GM10266 (cell line): ENCODE results near the gene LMX1A.
A peak's percentile ranks its signal among the peaks of the same experiment; 100 is the strongest.

Experiments
- DNase-seq: peaks from one replicate; pipeline ENCODE4 v3.0.0; 2012; ENCODE audit errors: extremely low spot score
- TF ChIP-seq, protein P1 (sequence below): IDR thresholded peaks from 2 replicates; pipeline ENCODE4 v1.5.1; 2012; ENCODE audit warnings: mild to moderate bottlenecking, low read depth; ENCODE audit not compliant: control insufficient read depth, insufficient read depth; ENCODE audit errors: missing control alignments

LMX1A gene

DNA sequence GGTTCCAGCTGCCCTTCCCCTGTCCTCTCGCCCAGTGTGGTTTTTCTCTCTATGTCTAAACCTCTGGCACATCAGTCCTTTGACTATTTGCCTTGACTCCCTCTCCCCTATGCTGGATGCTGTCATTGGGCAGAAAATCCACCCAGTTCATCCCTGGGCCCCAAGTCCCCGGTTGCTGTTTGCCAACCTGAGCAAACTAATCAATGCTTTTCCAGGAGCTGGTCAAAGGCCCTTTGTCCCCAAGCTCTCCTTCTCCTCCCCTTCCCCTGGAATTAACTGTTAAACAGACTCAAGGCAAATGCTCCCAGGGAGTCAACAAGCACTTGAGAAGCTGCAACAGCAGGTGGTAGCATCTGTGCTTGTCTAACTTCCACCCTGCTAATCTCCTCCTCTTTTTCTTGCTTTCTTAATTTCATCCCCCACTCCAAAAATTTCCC lies 102.7 kb downstream of the LMX1A start:
- DNase-seq: no peak
- TF ChIP-seq, protein P1, sequence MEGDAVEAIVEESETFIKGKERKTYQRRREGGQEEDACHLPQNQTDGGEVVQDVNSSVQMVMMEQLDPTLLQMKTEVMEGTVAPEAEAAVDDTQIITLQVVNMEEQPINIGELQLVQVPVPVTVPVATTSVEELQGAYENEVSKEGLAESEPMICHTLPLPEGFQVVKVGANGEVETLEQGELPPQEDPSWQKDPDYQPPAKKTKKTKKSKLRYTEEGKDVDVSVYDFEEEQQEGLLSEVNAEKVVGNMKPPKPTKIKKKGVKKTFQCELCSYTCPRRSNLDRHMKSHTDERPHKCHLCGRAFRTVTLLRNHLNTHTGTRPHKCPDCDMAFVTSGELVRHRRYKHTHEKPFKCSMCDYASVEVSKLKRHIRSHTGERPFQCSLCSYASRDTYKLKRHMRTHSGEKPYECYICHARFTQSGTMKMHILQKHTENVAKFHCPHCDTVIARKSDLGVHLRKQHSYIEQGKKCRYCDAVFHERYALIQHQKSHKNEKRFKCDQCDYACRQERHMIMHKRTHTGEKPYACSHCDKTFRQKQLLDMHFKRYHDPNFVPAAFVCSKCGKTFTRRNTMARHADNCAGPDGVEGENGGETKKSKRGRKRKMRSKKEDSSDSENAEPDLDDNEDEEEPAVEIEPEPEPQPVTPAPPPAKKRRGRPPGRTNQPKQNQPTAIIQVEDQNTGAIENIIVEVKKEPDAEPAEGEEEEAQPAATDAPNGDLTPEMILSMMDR: no peak

DNA sequence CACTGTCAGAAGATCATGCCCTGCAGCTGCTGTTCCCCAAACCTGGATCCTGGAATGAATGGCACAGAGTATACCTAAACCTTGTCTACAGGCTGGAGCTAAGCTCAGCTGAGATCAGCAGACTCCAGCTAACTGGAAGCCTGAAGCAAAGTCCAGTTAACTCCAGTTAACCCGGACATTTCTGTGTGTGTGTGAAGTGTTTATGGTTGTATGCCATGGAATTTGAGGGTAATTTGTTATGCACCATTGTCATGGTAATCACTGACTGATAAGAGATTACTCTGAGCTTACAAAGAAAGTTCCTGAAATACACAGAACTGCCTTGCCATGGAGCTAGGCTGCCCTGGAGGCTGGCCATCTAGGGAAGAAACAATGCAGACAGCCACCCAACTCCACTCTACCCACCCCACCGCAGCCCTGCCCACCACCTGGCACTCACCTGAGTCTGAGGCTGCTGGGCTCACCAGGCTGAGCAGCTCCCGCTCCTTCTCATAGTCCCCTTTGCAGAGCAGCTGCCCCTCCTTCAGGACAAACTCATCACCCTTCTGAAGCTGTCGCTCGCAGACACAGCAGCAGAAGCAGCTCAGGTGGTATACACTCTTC lies 107.4 kb downstream of the LMX1A start:
- no peak for DNase-seq
- TF ChIP-seq, protein P1: no peak

DNA sequence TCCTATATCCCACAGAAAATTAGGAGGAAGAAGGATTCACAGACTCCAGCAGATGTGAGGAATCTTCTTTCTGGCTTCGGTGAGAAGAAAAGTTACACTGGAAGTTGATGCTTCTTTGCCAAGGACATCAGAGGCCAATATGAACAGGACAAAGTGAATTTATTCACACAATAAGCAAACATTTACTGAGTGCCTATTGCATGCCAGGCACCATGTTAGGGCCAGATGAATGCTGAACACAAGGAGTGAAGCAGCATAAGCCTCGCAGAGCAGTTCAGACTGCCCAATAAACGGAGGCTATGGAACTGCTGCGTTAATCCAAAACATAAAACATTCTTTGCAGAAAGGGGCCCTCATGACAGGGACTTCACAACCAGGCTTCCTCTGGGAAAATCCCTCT lies 114.6 kb downstream of the LMX1A start:
- TF ChIP-seq, protein P1: no peak
- no peak for DNase-seq

DNA sequence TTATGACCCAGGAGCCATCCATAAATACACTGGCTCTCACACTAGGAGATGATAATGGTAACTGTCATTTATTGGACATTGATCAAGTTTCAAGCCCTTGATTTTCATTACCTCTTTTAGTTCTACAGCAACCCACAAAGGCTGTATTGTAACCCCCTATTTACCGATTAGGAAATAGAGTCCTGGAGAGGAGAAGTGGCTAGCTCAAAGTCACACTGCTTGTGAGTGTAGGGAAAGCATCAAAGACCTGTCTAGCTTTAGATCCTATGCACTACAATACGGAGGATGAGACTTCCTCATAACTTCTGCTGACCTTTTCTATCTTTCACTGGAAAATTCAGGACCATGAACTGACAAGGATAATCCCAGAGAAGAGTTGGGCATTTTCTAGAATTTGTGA lies 115.2 kb downstream of the LMX1A start:
- no peak for DNase-seq
- TF ChIP-seq, protein P1: no peak

DNA sequence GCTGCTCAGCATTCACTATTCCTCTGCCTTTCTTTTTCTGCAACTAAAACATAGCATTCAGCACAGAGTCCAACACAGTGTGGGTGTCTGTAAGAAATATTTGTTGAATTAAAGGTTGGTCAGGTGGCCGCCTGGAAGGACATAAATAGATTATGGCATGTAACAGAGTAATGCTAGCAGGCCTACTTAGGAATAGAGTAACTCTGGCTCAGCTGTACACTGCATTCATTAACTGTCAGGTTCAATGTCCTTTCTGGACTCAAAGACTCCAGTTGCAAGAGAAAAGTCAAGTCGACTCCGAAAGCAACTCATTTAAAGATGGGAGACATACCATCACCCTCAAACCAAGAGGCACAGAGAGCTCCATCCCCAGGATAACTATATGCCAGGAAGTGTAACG lies 116.0 kb downstream of the LMX1A start:
- TF ChIP-seq, protein P1: no peak

DNA sequence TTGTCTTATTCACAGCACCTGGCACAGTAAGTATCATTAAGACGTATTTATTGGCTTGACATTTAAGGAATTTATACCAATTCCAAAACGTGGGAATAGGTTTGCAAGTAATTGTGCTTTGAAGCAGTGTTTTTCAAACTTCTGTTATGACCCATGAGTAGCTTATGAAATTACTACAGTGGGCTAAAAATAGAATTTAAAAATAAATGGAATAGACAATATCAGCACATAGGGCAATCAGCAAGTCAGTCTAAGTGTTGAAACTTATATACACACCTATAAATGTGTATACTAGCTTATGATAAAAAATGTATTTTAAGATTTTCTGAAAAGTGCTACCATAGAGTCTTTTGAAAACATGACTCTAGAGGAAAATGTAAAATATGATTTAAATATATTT lies 116.6 kb downstream of the LMX1A start:
- TF ChIP-seq, protein P1: no peak
- DNase-seq: no peak

More for the DNA sequence above, 116.0 kb downstream of the LMX1A start:
- no peak for DNase-seq

DNA sequence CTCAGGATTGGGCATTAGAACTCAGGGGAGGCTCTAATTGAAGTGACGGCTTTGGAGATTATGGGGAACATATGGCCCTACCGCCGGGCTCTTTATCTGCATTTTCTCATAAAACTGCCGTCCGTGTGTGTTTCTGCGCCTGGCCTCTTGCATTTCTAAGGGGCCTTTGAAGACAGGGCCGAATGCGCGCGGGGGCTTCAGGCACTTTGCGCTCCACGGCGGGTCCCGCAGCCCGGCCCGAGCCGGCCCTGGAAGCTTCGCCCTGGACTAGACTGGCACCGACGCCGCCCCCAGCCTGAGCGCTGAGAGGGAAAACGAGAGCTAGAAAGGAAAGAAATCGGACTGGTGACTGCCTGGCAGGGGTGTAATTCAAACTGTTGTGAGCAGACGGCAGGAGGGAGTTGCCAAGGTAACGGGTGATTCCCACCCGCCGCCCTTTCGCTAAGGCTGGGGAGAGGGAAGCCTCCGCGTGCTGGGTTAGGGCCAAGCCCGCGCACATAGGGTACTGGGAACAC lies 120.7 kb downstream of the LMX1A start:
- peak; percentile 20 for DNase-seq
- TF ChIP-seq, protein P1: no peak
